ENCODE results near the gene RGS9.
"Not testable (repeated sequence)": the region's sequence is repeated elsewhere in the genome, so short reads cannot be mapped to it uniquely, and the experiment has no call there.

RGS9 gene

DNA sequence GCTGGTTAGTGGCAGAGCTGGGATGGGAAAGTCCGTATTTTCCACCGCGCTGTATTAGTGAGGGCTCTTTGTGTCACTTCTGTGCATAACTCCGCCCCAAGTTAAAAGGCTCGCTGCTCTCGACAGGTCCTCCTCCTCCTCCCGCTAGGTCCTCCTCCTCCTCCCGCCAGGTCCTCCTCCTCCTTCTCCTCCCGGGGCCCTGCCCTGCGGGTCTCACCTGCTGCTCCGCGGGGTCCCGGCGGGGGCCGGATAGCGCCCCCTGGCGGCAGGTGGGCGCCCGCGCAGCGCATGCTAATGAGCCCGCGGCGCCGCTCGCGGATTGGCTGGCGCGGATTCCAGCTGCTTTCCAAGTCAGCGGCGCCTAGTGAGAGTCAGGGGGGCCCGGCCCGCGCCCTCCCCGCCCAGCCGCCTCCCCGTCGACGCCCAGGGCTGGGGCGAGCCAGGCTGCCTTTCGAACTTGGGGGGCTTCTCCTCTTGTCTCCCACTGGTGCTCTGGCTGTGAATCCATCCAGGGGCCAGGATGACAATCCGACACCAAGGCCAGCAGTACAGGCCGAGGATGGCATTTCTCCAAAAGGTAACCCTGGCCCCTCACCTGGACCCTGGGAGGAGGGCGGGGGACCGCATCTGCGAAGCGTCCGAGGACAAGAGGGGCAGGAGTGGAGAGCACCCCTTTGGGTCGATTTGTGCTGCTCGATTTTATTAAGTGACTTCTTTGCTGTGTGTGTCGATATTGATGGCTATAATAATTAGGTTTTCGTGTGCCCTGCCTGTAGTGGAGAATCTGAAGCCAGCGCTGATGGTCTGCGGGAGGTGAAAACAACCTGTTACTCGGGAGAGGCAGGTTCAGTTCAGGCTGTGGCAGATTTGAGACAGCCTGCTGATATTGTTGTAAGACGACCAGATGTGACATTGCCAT lies at the start of gene RGS9:
Gene RGS9 (plus strand): TSS at position 350 of the 919 bp plus-strand sequence. CDS start 171 bp downstream, at position 521.
- peak; percentile 45 for DNase-seq

DNA sequence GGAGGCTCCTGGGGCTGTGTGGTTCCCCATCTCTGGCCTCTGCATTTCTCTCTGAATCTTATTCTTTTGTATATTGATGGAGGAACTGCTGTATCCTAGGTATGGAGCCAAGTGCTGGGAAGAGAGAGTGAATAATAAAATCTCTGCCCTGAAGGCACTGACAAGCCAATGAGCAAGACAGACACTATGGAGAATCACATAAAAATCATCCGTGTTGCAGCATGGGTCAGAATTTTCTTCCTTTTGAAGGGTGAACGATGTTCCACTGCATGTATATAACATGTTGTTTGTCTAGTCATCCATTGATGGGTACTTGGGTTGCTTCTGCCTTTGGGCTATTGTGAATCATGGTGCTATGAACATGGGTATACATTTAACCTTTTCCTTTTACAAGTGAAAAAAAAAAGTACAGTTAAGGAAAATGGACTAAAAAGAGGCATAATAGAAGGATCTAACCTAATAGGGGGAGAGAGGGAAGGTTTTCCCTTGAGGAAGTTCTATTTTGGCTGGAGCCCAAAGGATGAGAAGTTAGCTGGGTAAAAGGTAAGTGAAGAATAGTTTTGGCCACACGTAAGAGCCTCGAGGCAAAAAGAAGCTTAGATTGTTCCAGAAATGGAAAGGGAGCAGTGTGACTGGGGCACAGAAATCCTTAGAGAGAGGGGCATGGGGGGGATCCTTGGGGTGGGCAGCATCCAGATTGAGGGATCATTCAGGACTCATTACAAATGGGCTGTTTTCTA lies 48.4 kb upstream of the RGS9 start:
- DNase-seq = no peak

DNA sequence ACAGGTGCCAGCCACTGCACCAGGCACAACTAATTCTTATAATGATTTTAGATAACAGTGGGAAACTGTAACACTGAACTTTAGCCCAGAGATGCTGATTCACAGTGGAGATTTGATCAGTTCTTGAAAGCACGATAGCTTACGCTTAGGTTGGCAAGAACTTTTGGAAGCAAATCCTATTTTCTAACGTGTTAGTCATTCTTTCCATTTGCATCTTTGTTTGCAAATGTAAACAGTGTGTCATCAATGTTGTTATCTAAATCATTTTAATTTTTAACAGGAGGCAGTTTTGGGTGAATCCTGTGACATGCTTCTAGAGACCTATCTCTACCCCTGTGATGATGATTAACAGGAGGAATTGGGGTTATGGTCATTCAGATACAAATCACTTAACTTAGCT lies 44.9 kb upstream of the RGS9 start:
- peak; percentile 7 for DNase-seq

DNA sequence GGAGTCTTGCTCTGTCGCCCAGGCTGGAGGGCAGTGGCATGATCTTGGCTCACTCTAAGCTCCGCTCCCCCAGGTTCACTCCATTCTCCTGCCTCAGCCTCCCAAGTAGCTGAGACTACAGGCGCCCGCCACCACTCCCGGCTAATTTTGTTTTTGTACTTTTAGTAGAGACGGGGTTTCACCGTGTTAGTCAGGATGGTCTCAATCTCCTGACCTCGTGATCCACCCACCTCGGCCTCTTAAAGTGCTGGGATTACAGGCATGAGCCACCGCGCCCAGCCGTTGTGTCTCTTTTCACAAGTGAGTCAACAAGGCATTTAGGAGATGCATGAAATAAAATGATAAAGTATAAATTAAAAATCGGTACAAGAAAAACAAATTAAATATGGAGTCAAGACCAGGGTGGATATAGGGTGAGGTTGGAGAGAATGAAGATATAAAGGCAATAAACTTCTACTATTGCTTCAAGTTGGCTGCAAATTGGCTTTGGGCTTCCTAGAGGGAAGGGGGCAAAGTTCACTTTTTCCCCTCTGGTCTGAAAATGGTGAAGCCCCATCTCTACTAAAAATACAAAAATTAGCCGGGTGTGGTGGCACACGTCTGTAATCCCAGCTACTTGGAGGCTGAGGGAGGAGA lies 44.3 kb upstream of the RGS9 start:
- not testable (repeated sequence) for DNase-seq

DNA sequence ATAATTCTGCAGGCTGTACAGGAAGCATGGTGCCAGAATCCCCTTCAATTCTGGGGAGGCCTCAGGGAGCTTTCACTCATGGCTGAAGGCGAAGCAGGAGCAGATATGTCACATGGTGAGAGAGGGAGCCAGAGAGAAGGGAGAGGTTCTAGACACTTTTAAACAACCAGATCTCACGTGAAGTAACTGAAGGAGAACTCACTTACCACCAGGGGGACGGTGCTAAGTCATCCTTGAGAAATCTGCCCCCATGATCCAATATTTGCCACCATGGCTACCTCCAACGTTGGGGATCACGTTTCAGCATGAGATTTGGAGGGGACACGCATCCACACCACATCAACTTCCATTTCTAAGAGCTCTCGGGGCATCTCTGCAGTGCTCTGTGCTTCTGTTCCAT lies 43.2 kb upstream of the RGS9 start:
- DNase-seq = no peak

DNA sequence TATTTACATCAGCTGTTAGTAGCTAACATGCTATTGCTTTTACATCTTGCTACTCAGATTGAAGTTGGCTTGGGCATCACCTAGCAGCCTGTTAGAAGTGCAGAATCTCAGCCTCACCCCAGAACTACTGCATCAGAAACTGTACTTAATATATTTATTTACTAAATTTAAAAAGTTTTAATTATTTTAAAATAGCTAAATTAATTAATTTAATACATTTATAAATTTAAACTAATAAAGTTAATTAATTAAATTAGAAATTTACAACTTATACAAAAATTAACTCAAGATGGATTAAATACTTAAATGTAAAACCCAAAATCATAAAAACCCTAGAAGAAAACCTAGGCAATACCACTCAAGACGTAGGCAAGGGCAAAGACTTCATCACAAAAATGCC lies 41.7 kb upstream of the RGS9 start:
- no peak for DNase-seq

DNA sequence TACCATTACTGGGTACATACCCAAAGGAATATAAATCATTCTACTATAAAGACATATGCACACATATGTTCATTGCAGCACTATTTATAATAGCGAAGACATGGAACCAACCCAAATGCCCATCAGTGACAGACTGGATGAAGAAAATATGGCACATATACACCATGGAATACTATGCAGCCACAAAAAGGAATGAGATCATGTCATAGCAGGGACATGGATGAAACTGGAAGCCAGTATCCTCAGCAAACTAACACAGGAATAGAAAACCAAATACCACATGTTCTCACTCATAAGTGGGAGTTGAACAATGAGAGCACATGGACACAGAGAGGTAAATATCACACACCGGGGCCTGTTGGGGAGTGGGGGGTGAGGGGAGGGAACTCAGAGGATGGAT lies 40.8 kb upstream of the RGS9 start:
- not testable (repeated sequence) for DNase-seq

DNA sequence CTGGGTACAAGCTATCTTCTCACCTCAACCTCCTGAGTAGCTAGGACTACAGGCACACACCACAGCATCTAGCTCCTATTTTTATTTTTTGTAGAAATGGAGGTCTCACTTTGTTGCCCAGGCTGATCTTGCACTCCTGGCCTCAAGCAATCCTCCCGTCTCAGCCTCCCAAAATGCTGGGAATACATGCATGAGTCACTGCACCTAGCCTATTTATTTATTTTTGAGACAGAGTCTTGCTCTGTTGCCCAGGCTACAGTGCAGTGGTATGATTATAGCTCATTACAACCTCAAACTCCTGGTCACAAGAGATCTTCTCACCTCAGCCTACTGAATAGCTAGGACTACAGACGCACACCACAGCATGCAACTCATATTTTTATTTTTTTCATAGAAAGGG lies 40.1 kb upstream of the RGS9 start:
- no peak for DNase-seq

DNA sequence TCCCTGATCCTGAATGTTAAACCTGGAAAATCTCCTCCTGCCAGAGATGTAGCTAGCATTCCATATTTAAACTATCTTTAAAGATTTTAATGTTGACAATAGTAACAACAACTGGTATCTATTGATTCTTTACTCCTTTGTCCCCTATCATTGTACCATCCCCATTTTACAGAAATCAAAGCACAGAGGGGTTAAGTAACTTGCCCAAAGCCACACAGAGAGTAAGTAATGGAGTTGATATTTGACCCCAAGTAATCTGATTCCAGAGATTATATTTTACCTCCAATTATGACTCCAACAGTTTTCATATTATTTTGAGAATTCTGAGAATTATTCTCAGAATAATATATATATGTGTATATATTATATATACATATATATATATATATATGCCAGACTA lies 37.7 kb upstream of the RGS9 start:
- no peak for DNase-seq

DNA sequence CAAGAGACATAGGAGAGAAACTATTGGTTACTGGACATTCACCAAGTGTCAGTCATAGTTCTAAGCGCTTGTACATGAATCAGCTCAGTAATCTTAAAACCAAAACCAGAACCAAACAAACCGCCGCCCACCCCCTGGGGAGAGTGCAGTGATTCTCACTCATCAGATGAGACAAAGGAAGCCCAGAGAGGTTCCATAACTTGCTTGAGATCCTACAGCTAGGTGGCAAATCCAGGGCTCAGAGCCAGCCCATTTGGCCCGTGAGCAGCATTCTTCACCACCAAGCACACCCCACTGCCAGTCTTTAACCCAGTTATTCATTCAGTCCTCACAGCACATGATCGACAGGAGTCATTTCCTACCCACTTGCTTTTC lies 37.2 kb upstream of the RGS9 start:
- peak; percentile 77 for DNase-seq

DNA sequence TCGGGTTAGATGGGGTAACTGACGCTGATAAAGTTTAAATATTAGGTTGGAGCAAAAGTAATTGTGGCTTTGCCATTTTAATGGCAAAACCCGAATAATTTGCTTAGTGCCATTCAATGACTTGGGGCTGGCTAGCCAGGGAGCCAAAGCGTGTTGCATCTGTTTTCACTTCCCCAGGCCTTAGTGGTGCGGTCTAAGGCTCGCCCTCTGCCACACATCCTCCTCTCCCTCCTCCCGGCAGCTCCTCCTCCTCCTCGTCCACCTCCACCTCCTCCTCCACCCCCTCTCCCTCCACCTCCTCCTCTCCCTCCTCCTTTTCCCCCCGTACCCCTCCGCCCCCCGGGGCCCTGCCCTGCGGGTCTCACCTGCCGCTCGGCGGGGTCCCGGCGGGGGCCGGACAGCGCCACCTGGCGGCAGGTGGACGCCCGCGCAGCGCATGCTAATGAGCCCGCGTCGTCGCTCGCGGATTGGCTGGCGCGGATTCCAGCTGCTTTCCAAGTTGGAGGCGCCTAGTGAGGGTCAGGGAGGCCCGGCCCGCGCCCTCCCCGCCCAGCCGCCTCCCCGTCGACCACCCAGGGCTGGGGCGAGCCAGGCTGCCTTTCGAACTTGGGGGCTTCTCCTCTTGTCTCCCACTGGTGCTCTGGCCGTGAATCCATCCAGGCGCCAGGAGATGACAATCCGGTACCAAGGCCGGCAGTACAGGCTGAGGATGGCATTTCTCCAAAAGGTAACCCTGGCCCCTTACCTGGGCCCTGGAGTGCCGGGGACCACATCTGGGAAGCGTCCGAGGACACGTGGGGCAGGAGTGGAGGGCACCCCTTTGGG lies 36.6 kb upstream of the RGS9 start:
- peak; percentile 67 for DNase-seq

DNA sequence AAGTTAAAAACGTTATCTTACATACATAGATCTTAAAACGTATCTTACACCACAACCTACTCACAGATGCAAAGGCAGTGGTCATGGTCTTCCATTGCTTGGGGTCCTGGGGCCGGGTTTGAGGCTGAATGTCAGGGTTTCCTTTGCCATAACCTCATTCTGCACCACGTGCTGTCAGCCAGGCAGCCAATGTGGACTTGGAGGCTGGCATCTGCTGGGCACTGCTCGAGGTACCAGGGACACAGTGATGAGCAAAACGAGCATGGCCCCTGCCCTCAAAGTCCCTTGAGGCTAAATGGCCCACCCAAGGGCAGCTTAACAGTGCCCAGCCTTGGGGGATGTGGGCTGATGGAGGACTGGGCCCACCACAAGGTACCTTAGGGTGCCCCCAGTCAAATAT lies 35.8 kb upstream of the RGS9 start:
- DNase-seq = no peak

DNA sequence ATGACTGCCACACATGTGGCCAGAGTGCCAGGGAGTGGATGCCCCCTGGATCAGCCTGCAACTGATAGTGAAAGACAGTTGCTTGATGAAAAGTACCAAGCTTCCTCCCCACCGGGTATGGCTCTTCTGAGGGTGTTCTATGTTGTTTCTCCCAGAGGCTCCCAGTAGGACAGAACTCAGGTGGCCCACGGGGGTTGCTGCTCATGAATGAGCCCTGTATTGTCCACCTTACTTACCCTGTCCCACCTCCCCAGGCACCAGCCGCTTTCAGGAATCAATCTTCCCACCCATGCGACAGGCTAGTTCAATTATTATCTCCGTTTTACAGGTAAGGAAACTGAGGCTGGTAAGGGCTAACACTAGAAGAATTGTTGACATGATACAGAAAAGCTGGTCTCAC lies 34.9 kb upstream of the RGS9 start:
- DNase-seq = no peak

DNA sequence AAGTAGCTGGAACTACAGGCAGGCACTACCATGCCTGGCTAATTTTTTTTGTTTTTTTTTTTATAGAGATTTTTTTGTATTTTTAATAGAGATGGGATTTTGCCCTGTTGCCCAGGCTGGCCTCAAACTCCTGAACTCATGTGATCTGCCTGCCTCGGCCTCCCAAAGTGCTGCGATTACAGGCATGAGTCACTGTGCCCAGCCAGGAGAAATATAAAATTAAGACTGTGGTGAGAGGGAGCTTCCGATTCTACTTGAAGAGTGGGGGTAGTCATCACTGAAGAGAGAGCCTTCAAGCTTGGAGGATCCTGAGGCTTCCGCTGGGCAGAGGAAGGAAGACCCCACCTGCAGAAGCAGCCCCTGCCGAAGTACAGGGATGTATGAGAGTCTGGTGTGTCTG lies 34.4 kb upstream of the RGS9 start:
- no peak for DNase-seq

DNA sequence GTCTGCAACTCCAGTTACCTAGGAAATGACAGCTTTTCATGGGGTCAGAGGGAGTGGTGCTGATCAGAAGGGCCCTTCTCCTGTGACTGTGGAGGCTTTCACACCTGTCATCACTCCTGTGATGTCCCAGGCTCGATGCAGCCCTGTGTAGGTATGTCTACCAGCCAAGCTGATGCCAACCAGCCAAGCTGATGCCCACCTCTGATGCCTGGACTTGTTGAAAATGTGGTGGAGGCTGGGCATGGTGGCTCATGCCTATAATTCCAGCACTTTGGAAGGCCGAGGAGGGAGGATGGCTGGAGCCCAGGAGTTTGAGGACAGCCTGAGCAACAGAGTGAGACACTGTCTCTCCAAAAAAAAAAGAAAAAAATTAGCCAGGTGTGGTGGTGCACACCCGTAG lies 33.7 kb upstream of the RGS9 start:
- DNase-seq = no peak

DNA sequence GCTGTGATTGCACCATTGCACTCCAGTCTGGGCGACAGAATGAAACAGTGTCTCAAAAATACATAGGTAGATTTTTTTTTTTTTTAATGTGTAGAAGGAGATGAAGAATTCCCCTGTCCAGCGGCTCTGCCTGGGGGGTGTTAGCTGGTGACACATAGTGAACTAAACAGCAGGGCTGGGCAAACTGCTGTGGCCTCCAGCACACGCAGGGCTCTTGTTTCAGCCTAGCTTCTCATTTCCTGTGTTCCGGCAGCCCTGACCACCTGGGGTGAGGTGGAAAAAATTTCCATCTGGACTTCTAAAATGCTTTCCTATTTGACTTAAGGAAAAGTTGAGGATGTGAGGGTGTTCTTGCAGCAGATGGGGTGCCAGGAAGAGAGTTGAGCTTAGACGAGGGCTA lies 33.3 kb upstream of the RGS9 start:
- no peak for DNase-seq

DNA sequence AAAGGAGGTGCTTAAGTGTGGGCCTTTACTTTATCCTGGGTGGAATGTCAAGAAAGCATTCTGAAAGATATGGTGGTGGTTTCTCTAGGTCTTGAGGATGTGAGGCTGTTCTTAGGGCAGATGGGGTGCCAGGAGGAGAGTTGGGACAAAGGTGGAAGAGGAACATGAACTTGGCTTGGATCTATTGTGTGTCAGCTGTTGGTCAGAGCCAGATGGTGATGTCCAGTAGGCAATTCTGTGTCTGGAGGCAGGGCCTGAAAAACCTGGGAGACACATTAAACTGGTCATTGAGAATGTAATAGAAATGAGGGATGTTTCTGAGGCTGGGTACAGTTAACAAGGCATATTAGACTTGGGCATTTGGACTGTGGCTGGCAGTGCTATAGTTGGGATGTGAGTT lies 32.6 kb upstream of the RGS9 start:
- DNase-seq = no peak

DNA sequence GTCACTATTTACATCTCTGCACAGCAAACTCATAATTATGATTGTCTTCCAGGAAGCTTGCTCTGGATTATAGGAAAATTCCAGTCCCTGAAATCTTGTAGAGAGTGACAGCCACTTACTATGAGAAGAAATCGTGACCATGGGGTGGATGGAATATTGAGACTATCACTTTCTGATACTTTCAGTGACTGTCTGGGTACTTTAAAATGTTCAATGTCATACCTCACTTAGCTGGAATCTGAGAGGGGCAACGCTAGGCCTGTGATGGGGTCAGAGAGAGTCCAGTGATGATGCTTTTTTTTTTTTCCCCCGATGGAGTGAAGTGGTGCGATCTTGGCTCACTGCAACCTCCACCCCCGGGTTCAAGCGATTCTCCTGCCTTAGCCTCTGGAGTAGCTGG lies 32.2 kb upstream of the RGS9 start:
- DNase-seq = no peak

DNA sequence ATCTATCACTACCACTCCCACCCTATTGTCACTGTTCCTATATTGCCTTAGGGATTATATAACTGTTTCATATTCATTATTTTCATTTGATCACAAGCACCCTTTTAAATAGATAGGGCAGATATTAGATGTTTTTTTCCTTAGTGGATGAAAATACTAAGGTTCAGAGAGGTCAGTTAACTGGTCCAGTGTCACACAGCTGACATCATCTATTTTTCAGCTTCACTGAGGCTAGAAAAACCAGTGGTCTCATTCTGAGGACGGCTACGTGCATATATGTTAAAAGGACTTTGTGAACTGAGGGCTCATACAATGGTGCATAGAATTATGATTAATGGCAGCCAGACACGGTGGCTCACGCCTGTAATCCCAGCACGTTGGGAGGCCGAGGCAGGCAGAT lies 29.0 kb upstream of the RGS9 start:
- no peak for DNase-seq

DNA sequence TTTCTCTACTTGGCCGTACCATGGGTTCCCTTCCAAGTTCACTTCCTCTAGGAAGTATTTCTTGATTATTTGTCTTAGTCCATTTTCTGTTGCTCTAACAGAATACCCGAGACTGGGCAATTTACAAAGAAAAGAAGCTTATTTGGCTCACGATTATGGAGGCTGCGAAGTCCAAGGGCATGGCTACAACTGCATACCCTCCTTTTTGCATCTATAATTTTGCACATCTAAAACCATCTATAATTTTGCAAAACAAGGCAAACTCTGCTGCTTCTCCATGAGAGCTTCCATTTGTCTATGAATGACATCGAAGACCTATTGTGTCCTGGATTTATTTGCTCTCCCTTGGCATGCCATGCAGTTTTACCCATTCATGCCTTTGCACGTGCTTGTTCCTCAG lies 27.6 kb upstream of the RGS9 start:
- DNase-seq = no peak

DNA sequence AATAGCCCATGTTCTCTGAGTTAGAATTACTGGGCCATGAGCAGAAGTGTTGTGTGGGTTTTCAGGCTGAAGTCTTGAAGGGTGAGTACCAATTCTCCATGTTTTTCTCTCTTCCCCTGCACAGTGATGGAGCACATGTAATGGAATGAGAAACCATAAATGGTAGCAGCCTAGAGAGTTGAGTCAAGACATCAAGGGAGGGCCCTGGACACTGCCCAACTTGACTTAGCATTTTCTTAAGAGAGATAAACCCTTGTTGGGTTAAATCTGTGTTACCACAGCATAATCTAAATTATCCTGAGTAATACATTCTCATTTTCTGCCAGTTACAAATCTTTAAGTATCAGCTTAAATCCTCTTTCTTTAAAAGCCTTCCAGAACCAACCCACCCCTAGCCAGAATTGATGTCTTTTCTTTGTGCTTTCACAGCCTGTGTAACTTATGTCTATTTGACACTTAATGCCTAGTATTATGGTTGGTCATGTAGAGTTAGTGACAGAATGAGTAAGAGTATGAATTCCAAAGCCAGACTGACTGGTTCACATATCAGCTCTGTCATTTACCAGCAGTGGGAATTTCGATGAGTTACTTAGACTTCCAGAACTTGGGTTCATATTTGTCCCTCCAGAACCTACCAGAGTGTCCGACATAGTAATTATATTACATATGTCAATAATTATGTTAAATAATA lies 27.0 kb upstream of the RGS9 start:
- no peak for DNase-seq

DNA sequence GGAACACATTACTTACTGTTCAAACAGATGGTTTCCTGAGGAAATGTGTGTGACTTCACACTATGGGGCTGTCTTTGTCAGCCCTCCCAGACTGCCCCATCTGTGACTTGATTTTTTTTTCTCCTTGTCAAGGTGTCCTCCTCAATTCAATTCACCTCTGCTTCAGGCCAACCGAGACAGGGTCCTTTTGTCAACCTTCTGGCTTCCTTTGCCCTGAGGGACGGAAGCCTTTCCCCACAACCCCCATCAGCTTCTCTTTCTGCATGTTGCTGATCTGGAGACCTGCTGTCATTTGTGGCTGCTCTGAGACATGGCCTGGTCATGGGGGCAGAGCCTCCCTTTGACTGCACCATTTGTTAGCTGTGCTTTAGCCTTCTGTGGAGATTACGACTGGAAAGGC lies 21.3 kb upstream of the RGS9 start:
- no peak for DNase-seq

All from kidney glomerular epithelial cell (primary cell).